Loucy (cell line): ENCODE measurements around the gene PSMB2.

ENCODE experiments used
- H2AFZ ChIP-seq: fragments of 200-600 bp; sonication (generic); 2 replicates; pipeline ENCODE4 v1.6.0; 2016; ENCODE audit warnings: antibody characterized with exemption, mild to moderate bottlenecking, low read length, moderate library complexity
- H3F3A ChIP-seq: fragments of 200-600 bp; 2 replicates; pipeline ENCODE4 v1.6.0; 2016; ENCODE audit warnings: antibody characterized with exemption, low read depth, mild to moderate bottlenecking
- H3K27me3 ChIP-seq: fragments of 200-600 bp; sonication (generic); 2 replicates; pipeline ENCODE4 v1.6.1; 2014; ENCODE audit warnings: low read length, mild to moderate bottlenecking; ENCODE audit not compliant: insufficient read depth, poor library complexity, severe bottlenecking
- H3K36me3 ChIP-seq: fragments of 200-600 bp; sonication (generic); 2 replicates; pipeline ENCODE4 v1.6.1; 2016; ENCODE audit warnings: low read length; ENCODE audit not compliant: insufficient read depth
- H3K4me1 ChIP-seq: fragments of 200-600 bp; sonication (generic); 2 replicates; pipeline ENCODE4 v1.5.1; 2014; ENCODE audit warnings: low read length, mild to moderate bottlenecking; ENCODE audit not compliant: insufficient read depth, poor library complexity, severe bottlenecking
- H3K4me2 ChIP-seq: fragments of 200-600 bp; sonication (generic); 2 replicates; pipeline ENCODE4 v1.6.0; 2014; ENCODE audit warnings: antibody characterized with exemption, low read length, low read depth, mild to moderate bottlenecking; ENCODE audit not compliant: poor library complexity, severe bottlenecking
- H3K4me3 ChIP-seq: fragments of 200-600 bp; sonication (generic); 2 replicates; pipeline ENCODE4 v1.5.1; 2014; ENCODE audit warnings: low read length, mild to moderate bottlenecking, mixed read lengths; ENCODE audit not compliant: poor library complexity, severe bottlenecking
- H3K79me2 ChIP-seq: fragments of 200-600 bp; sonication (generic); 2 replicates; pipeline ENCODE4 v1.6.1; 2014; ENCODE audit warnings: low read length; ENCODE audit not compliant: insufficient read depth
- H3K9ac ChIP-seq: fragments of 200-600 bp; sonication (generic); 2 replicates; pipeline ENCODE4 v1.6.0; 2014; ENCODE audit warnings: mild to moderate bottlenecking, low read depth, low read length, moderate library complexity; ENCODE audit not compliant: poor library complexity, severe bottlenecking
- H3K9me2 ChIP-seq: fragments of 200-600 bp; sonication (generic); replicated peaks from 2 replicates; pipeline ENCODE4 v1.6.1; 2016; ENCODE audit warnings: low read depth, low read length, mixed read lengths
- H3K9me3 ChIP-seq: fragments of 200-600 bp; sonication (generic); 2 replicates; pipeline ENCODE4 v1.6.1; 2014; ENCODE audit warnings: mild to moderate bottlenecking, antibody characterized with exemption, low read length, low read depth; ENCODE audit not compliant: insufficient read depth
- H4K20me1 ChIP-seq: fragments of 200-600 bp; sonication (generic); 2 replicates; pipeline ENCODE4 v1.6.0; 2014; ENCODE audit warnings: antibody characterized with exemption, low read length, mild to moderate bottlenecking; ENCODE audit not compliant: insufficient read depth, poor library complexity, severe bottlenecking
- CTCF ChIP-seq: fragments of 200-600 bp; sonication (generic); conservative IDR thresholded peaks from 2 replicates; pipeline ENCODE4 v1.5.1; 2014; ENCODE audit warnings: mild to moderate bottlenecking, antibody characterized with exemption, low read length
- EZH2phosphoT487 ChIP-seq: fragments of 200-600 bp; IDR thresholded peaks from 2 replicates; pipeline ENCODE4 v1.6.1; 2018; ENCODE audit warnings: antibody characterized with exemption, mild to moderate bottlenecking, moderate library complexity, borderline replicate concordance

PSMB2 gene

GRCh38 chr1:35592991-35593769 lies 48.1 kb downstream of the PSMB2 start:
- Histone ChIP-seq H3K4me2 (peak overlapping the region; percentile 66), H3F3A (no peaks in the 10 kb centered on the region), H3K36me3 (peaks cover 9% of the 10 kb centered on the region; the same call in 1 of the 2 replicates), H3K4me3 (peak overlapping the region; percentile 11), H3K9me3 (no peaks in the 10 kb centered on the region), H3K4me1 (peaks cover 13% of the 10 kb centered on the region), H3K79me2 (no peaks in the 10 kb centered on the region), H4K20me1 (no peaks in the 10 kb centered on the region), H3K9me2 (no peaks in the 10 kb centered on the region), H3K27me3 (no peaks in the 10 kb centered on the region), H2AFZ (no peak overlapping the region), H3K9ac (peak overlapping the region; percentile 13)
- TF ChIP-seq CTCF, result no peak
- no peak for TF ChIP-seq EZH2phosphoT487

- no peaks in the 10 kb centered on the region for H4K20me1 ChIP-seq
- H3K79me2 ChIP-seq, result no peaks in the 10 kb centered on the region
- no peaks in the 10 kb centered on the region for H3K9me3 ChIP-seq
- no peak overlapping the region for H3K4me2 ChIP-seq
- no peak overlapping the region for H3K9ac ChIP-seq
- no peak overlapping the region for H3K4me3 ChIP-seq
- H3K9me2 ChIP-seq, result no peaks in the 10 kb centered on the region
- H3K27me3 ChIP-seq, result no peaks in the 10 kb centered on the region
- TF ChIP-seq EZH2phosphoT487 (no peak), CTCF (no peak)
- H3K36me3 ChIP-seq, result peaks cover 9% of the 10 kb centered on the region; the same call in 1 of the 2 replicates
- H2AFZ ChIP-seq, result no peak overlapping the region
- no peaks in the 10 kb centered on the region for H3F3A ChIP-seq
- peaks cover 13% of the 10 kb centered on the region for H3K4me1 ChIP-seq
Measured at GRCh38 chr1:35591211-35591610, 50.1 kb downstream of the PSMB2 start.

- no peaks in the 10 kb centered on the region for H3K79me2 ChIP-seq
- no peak for TF ChIP-seq EZH2phosphoT487
- no peak for TF ChIP-seq CTCF
- H3K9me2 ChIP-seq, result no peaks in the 10 kb centered on the region
- H3K4me3 ChIP-seq, result no peak overlapping the region
- peaks cover 9% of the 10 kb centered on the region; the same call in 1 of the 2 replicates for H3K36me3 ChIP-seq
- no peaks in the 10 kb centered on the region for H3K27me3 ChIP-seq
- no peaks in the 10 kb centered on the region for H3F3A ChIP-seq
- H2AFZ ChIP-seq, result no peak overlapping the region
- peaks cover 13% of the 10 kb centered on the region for H3K4me1 ChIP-seq
- no peaks in the 10 kb centered on the region for H3K9me3 ChIP-seq
- no peak overlapping the region for H3K4me2 ChIP-seq
- H3K9ac ChIP-seq, result no peak overlapping the region
- no peaks in the 10 kb centered on the region for H4K20me1 ChIP-seq
Measured at GRCh38 chr1:35590476-35591040, 50.8 kb downstream of the PSMB2 start.
